GM12878 (cell line): ENCODE measurements around the gene LDLRAD4.

Source experiments
- HDAC2 ChIP-seq: fragments of 200-600 bp; sonication (generic); IDR thresholded peaks from 2 replicates; pipeline ENCODE4 v1.6.1; 2017
- NR2C2 ChIP-seq: IDR thresholded peaks from 2 replicates; pipeline ENCODE4 v1.6.1; 2011; ENCODE audit warnings: borderline replicate concordance, low read depth; ENCODE audit not compliant: control insufficient read depth, insufficient read length

DNA sequence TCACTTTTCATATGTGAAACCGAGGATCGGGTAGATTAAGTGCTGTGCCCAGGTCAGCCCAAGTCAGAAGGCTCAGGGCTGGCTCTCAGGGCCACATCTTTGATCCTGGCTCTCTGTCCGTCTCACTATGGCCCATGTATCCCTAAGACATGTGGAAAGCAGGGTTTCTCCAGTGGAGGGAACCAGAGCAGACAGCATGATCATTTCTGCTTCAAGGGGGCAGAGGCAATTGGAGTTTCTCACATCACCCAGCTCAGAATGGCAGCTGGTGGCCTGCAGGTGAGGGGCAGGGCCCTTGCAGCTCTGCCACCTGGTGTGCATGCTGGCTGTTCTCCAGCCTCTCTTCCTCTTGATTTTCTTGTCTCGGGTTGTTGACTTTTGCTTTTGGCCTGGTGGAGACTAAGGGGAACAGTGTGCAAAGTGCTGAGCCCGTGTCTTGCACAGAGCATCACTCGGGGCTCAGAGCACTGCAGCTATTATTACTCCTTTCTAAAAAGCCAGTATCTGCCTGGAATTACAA, 27.0 kb downstream of the LDLRAD4 start:
- no peak for TF ChIP-seq NR2C2
- TF ChIP-seq HDAC2, result no peak
